B cell (primary cell): ENCODE results near the gene JAK2. TPM values are rescaled to one million over a fixed set of nuclear protein-coding genes. Genes with fewer than 3 reads are reported as not detected.

Source experiments
- ATAC-seq: fragments of 200-7000 bp; cut with Tn5 transposase; one replicate; pipeline ENCODE4 v1.10.0; 2021; ENCODE audit warnings: low read depth, mild to moderate bottlenecking, moderate number of reproducible peaks, moderate library complexity
- CTCF ChIA-PET: fragments of 350-600 bp; sonication (Branson Sonifier 250); formaldehyde crosslinking; loops from one replicate; lab custom pipeline; 2021; ENCODE audit warnings: antibody characterized with exemption, inconsistent platforms; lab: Charles Lee
- POLR2A ChIA-PET: fragments of 350-600 bp; sonication (Branson Sonifier 250); formaldehyde crosslinking; loops from one replicate; lab custom pipeline; 2021; ENCODE audit warnings: antibody characterized with exemption; lab: Charles Lee
- DNase-seq: peaks from one replicate; pipeline ENCODE4 v3.0.0; 2013
- H2AFZ ChIP-seq: 2 replicates; pipeline ENCODE4 v1.6.1; 2012; ENCODE audit warnings: mild to moderate bottlenecking, low read depth, low read length; ENCODE audit not compliant: insufficient read depth, poor library complexity, severe bottlenecking
- H3K27ac ChIP-seq, 2 donors: 1 replicate in 1 of 2; 2 replicates in 1 of 2; pipeline ENCODE4 v1.5.1; 2012 to 2013; ENCODE audit warnings: low read length in 2 of 2, mild to moderate bottlenecking in 2 of 2, moderate library complexity in 1 of 2
- H3K27me3 ChIP-seq, 4 experiments: fragments of 200-600 bp in 1 of 4; sonication (generic) in 1 of 4; replicated peaks in 1 of 4; 1 replicate in 2 of 4; 2 replicates in 2 of 4; pipeline versions ENCODE4 v1.6.1 to v1.7.0; 2013 to 2016; ENCODE audit warnings: low read length in 3 of 4, mild to moderate bottlenecking in 2 of 4, mixed read lengths in 1 of 4, moderate library complexity in 1 of 4; ENCODE audit not compliant: insufficient read depth in 4 of 4, control insufficient read depth in 3 of 4; ENCODE audit errors: control extremely low read depth in 1 of 4
- H3K36me3 ChIP-seq, 2 experiments: replicated peaks in 1 of 2; 1 replicate in 1 of 2; 2 replicates in 1 of 2; pipeline versions ENCODE4 v1.6.1 to v1.7.1; 2013; ENCODE audit warnings: low read length in 1 of 2; ENCODE audit not compliant: insufficient read depth in 2 of 2, control insufficient read depth in 1 of 2; ENCODE audit errors: control extremely low read depth in 1 of 2, extremely low read depth in 1 of 2
- H3K4me1 ChIP-seq, 2 donors: fragments of 200-600 bp in 1 of 2; sonication (generic) in 1 of 2; 1 replicate in 1 of 2; 2 replicates in 1 of 2; pipeline versions ENCODE4 v1.5.1 to v1.6.1; 2013 to 2017; ENCODE audit warnings: low read length in 2 of 2; ENCODE audit not compliant: control insufficient read depth in 2 of 2, insufficient read depth in 2 of 2
- H3K4me2 ChIP-seq: replicated peaks from 2 replicates; pipeline ENCODE3; 2012; ENCODE audit warnings: mild to moderate bottlenecking, low read depth, low read length; ENCODE audit not compliant: poor library complexity, severe bottlenecking
- H3K4me3 ChIP-seq, 5 experiments: fragments of 200-600 bp in 1 of 5; sonication (generic) in 1 of 5; 1 replicate in 3 of 5; 2 replicates in 2 of 5; pipeline versions ENCODE4 v1.5.1 to v1.7.0; 2011 to 2016; ENCODE audit warnings: low read length in 4 of 5, mild to moderate bottlenecking in 4 of 5, low read depth in 2 of 5, control low read depth in 1 of 5, moderate library complexity in 1 of 5; ENCODE audit not compliant: insufficient read depth in 1 of 5; ENCODE audit errors: control extremely low read depth in 1 of 5, extremely low read depth in 1 of 5
- H3K79me2 ChIP-seq: fragments of 200-600 bp; sonication (generic); one replicate; pipeline ENCODE4 v1.6.0; 2016; ENCODE audit warnings: low read length; ENCODE audit not compliant: control insufficient read depth, insufficient read depth
- H3K9ac ChIP-seq: fragments of 200-600 bp; sonication (generic); 2 replicates; pipeline ENCODE4 v1.6.1; 2017; ENCODE audit warnings: mild to moderate bottlenecking, low read length, moderate library complexity
- H3K9me3 ChIP-seq, 3 donors: one replicate each; pipeline versions ENCODE4 v1.6.1 to v1.7.1; 2013; ENCODE audit warnings: low read length in 2 of 3; ENCODE audit not compliant: control insufficient read depth in 2 of 3, insufficient read depth in 1 of 3; ENCODE audit errors: control extremely low read depth in 1 of 3
- H4K20me1 ChIP-seq: 2 replicates; pipeline ENCODE4 v1.6.0; 2012; ENCODE audit warnings: mild to moderate bottlenecking, low read length; ENCODE audit not compliant: insufficient read depth, control insufficient read depth, poor library complexity, severe bottlenecking
- H3K27ac Mint-ChIP-seq: one replicate; pipeline ENCODE4 v1.8.0; 2021; ENCODE audit warnings: mixed read lengths
- H3K27me3 Mint-ChIP-seq: one replicate; pipeline ENCODE4 v1.8.0; 2021; ENCODE audit warnings: mixed read lengths
- H3K4me1 Mint-ChIP-seq: one replicate; pipeline ENCODE4 v1.8.0; 2021; ENCODE audit warnings: mixed read lengths
- H3K4me3 Mint-ChIP-seq: one replicate; pipeline ENCODE4 v1.8.0; 2021; ENCODE audit warnings: mixed read lengths
- H3K9me3 Mint-ChIP-seq: one replicate; pipeline ENCODE4 v1.8.0; 2022; ENCODE audit warnings: mixed read lengths; ENCODE audit not compliant: insufficient read depth
- CTCF ChIP-seq: fragments of 200-600 bp; IDR thresholded peaks from one replicate; pipeline ENCODE4 v1.8.0; 2022; ENCODE audit warnings: antibody characterized with exemption, mild to moderate bottlenecking
- EZH2 ChIP-seq: IDR thresholded peaks from 2 replicates; pipeline ENCODE4 v1.6.1; 2012; ENCODE audit warnings: borderline replicate concordance, low read depth, mild to moderate bottlenecking, moderate library complexity, low read length; ENCODE audit not compliant: insufficient read depth, poor library complexity, severe bottlenecking
- WGBS: methylation state at CpG from one replicate; pipeline ENCODE4 v1.1.5; 2013; ENCODE audit warnings: missing lambda C conversion rate; ENCODE audit not compliant: insufficient coverage; 5-methylcytosine and 5-hydroxymethylcytosine counted together
- intact Hi-C: fragments of 100-400 bp; cut with micrococcal nuclease; formaldehyde crosslinking; loops from one replicate; pipeline ENCODE4 v1.10.0; 2022
- polyA plus RNA-seq: library from polyadenylated mRNA; depleted of rRNA; stranded (reverse); fragments of >200 nt; gene quantifications from 2 replicates; pipeline ENCODE4 v1.2.3, GENCODE V29; 2012
- total RNA-seq, 2 donors: library from RNA; stranded (reverse); fragments of 120-200 nt in 1 of 2; gene quantifications; 1 replicate in 1 of 2; 2 replicates in 1 of 2; pipeline versions ENCODE4 v1.2.3 to v1.2.4, GENCODE V29; 2013 to 2022

JAK2 gene
- total and polyA plus RNA-seq, 2 donors (not counting 1 experiment from before 2014, with no cell fraction given): 8.0 to 24.6 TPM

GRCh38 chr9:5041390-5042115 is 56.5 kb downstream of the JAK2 start:
- peaks cover 2 to 29% of the 10 kb centered on the region in 2 experiments for H3K36me3 ChIP-seq
- WGBS: 98% methylated on average over 43 of the region's 48 CpGs
- H3K4me2 ChIP-seq: no peak overlapping the region
- no peak overlapping the region for H3K9ac ChIP-seq
- H3K9me3 ChIP-seq: peaks cover 0 to 24% (median 0%) of the 10 kb centered on the region in 3 donors
- intact Hi-C loops: no loop called here
- ChIA-PET CTCF (no interaction called here), POLR2A (no interaction called here)
- no peaks in the 10 kb centered on the region for H3K27me3 ChIP-seq
- no peaks in the 10 kb centered on the region for H3K4me1 ChIP-seq
- H3K4me3 Mint-ChIP-seq: no peak overlapping the region
- no peak overlapping the region for H2AFZ ChIP-seq
- peaks cover 5% of the 10 kb centered on the region for H3K4me1 Mint-ChIP-seq
- no peak overlapping the region for H3K4me3 ChIP-seq
- H3K9me3 Mint-ChIP-seq: peaks cover 4% of the 10 kb centered on the region
- no peak overlapping the region for H3K27ac Mint-ChIP-seq
- no peaks in the 10 kb centered on the region for H3K79me2 ChIP-seq
- H3K27me3 Mint-ChIP-seq: no peaks in the 10 kb centered on the region
- H3K27ac ChIP-seq: no peak overlapping the region
- no peaks in the 10 kb centered on the region for H4K20me1 ChIP-seq
- TF ChIP-seq CTCF (no peak), EZH2 (no peak)
- DNase-seq (no peak), ATAC-seq (no peak)

- H3K4me3 Mint-ChIP-seq: peak overlapping the region; percentile 34
These were observed 57.6 kb downstream of the JAK2 start for GRCh38 chr9:5042661-5043178.

More at GRCh38 chr9:5042661-5043178, 57.6 kb downstream of the JAK2 start:
- Histone ChIP-seq H3K9ac (no peak overlapping the region), H2AFZ (peak overlapping the region; percentile 12), H3K4me3 (peak overlapping the region in 1 of 5 experiments; percentile 43), H3K27ac (no peak overlapping the region), H3K4me2 (peak overlapping the region; percentile 44), H3K36me3 (peaks cover 4 to 29% of the 10 kb centered on the region in 2 experiments), H3K4me1 (no peaks in the 10 kb centered on the region), H3K27me3 (no peaks in the 10 kb centered on the region), H3K79me2 (no peaks in the 10 kb centered on the region), H3K9me3 (peaks cover 0 to 24% (median 0%) of the 10 kb centered on the region in 3 donors), H4K20me1 (no peaks in the 10 kb centered on the region)
- TF ChIP-seq CTCF (no peak), EZH2 (no peak)
- ChIA-PET CTCF (no interaction called here), POLR2A (no interaction called here)
- Mint-ChIP-seq H3K4me1 (peaks cover 5% of the 10 kb centered on the region), H3K27ac (no peak overlapping the region), H3K27me3 (no peaks in the 10 kb centered on the region), H3K9me3 (peaks cover 4% of the 10 kb centered on the region)
- intact Hi-C loops: no loop called here
- DNase-seq (no peak), ATAC-seq (no peak)
- 99% methylated on average over 30 of the region's 30 CpGs for WGBS
